Measurements from ENCODE around the gene TMPRSS6.
A peak's percentile ranks its signal among the peaks of the same experiment; 100 is the strongest.

Gene TMPRSS6

DNA sequence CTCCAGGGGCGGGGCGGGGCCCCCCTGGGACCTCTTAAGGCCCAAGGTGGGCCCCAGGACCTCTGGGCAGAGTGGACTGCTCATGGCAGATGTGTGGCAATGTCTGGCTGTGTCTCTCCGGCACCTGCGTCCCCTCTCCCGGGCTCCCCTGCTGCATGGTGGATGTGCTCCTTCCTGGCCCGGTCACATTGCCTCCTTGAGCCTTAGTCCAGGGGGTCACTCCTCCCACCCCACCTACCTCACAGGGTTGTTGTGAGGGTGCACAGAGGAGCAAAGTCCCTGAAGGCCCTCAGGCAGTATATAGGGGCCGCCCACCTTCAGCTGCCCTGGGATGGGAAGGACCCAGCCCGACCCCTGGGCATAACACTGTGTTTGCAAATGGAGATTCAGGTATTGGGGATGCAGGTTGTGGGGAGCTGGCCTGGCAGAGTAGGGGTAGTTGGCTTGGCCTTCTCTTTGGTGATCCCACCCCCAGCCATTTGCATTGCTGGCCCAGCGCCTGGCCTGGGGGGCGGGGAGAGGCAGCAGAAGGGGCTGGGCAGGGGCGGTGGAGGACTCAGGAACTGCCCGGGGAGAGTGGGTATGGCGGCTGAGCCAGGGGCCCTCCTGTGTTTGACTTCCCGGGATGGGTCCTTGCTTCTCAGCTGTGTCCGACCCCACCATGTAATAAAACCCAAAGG, 46.7 kb downstream of the TMPRSS6 start:
- Histone ChIP-seq H3K9ac (ENCODE audit: low read length) (no peak overlapping the region), H3K4me2 (ENCODE audit: low read length) (no peak overlapping the region), H3K4me3 (ENCODE audit: low read length) (no peak overlapping the region), H3K4me1 (ENCODE audit: control insufficient read depth, low read depth, low read length) (no peaks in the 10 kb centered on the region), H3K79me1 (ENCODE audit: low read length) (no peaks in the 10 kb centered on the region), H2BK120ac (ENCODE audit: low read depth, low read length) (no peak overlapping the region), H2BK5ac (ENCODE audit: low read length) (no peak overlapping the region), H3K27me3 (ENCODE audit: insufficient read depth, low read length, poor library complexity) (no peaks in the 10 kb centered on the region), H2AK5ac (ENCODE audit: low read length) (no peak overlapping the region), H2BK15ac (replicated peaks; ENCODE audit: low read depth) (no peak overlapping the region), H3K18ac (ENCODE audit: low read length) (no peak overlapping the region), H3K4ac (ENCODE audit: low read depth, low read length) (no peak overlapping the region), H3K79me2 (ENCODE audit: control insufficient read depth, insufficient read depth, low read length) (no peaks in the 10 kb centered on the region), H3K56ac (ENCODE audit: low read length) (peak overlapping the region; percentile 5), H4K5ac (ENCODE audit: low read length) (no peak overlapping the region), H3K36me3 (ENCODE audit: control insufficient read depth, insufficient read depth, low read length) (no peaks in the 10 kb centered on the region), H3K27ac (ENCODE audit: low read depth, low read length) (no peak overlapping the region), H4K8ac (ENCODE audit: low read depth, low read length) (no peak overlapping the region), H3K23ac (ENCODE audit: low read length) (no peak overlapping the region)
- no CpG with 5 or more reads among the region's 15 CpGs for WGBS (ENCODE audit: extremely low coverage, insufficient coverage, low lambda C conversion rate)
- DNase-seq: no peak

DNA sequence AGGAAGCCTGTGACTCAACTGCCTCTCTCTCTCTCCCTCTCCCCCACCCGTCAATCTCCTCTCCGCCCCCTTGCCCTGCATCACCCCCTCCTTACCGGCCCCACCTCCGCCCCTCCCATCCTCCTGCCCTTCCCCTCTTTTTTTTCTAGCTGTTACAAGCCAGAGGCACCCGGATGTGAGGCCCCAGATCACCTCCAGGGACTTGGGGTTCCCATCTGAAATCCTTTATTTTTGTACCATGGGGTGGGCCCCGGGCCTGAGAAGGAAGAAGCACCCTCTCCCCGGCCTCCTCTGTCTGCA, 47.2 kb downstream of the TMPRSS6 start:
- H2AK5ac ChIP-seq (ENCODE audit: low read length): no peak overlapping the region
- no peak overlapping the region for H3K27ac ChIP-seq (ENCODE audit: low read depth, low read length)
- H3K36me3 ChIP-seq (ENCODE audit: control insufficient read depth, insufficient read depth, low read length): no peaks in the 10 kb centered on the region
- no peak overlapping the region for H3K4me3 ChIP-seq (ENCODE audit: low read length)
- H4K8ac ChIP-seq (ENCODE audit: low read depth, low read length): no peak overlapping the region
- no peak overlapping the region for H3K18ac ChIP-seq (ENCODE audit: low read length)
- no peak overlapping the region for H4K5ac ChIP-seq (ENCODE audit: low read length)
- H2BK120ac ChIP-seq (ENCODE audit: low read depth, low read length): no peak overlapping the region
- no peak overlapping the region for H3K9ac ChIP-seq (ENCODE audit: low read length)
- no peaks in the 10 kb centered on the region for H3K27me3 ChIP-seq (ENCODE audit: insufficient read depth, low read length, poor library complexity)
- no peak overlapping the region for H3K56ac ChIP-seq (ENCODE audit: low read length)
- H3K4ac ChIP-seq (ENCODE audit: low read depth, low read length): no peak overlapping the region
- no peak overlapping the region for H3K23ac ChIP-seq (ENCODE audit: low read length)
- H3K4me2 ChIP-seq (ENCODE audit: low read length): no peak overlapping the region
- H3K4me1 ChIP-seq (ENCODE audit: control insufficient read depth, low read depth, low read length): no peaks in the 10 kb centered on the region
- H2BK5ac ChIP-seq (ENCODE audit: low read length): no peak overlapping the region
- whole genome bisulfite sequencing (ENCODE audit: extremely low coverage, insufficient coverage, low lambda C conversion rate): no CpG with 5 or more reads among the region's 7 CpGs
- H3K79me2 ChIP-seq (ENCODE audit: control insufficient read depth, insufficient read depth, low read length): no peaks in the 10 kb centered on the region
- no peak overlapping the region for H2BK15ac ChIP-seq (replicated peaks; ENCODE audit: low read depth)
- H3K79me1 ChIP-seq (ENCODE audit: low read length): no peaks in the 10 kb centered on the region
- DNase-seq: no peak

DNA sequence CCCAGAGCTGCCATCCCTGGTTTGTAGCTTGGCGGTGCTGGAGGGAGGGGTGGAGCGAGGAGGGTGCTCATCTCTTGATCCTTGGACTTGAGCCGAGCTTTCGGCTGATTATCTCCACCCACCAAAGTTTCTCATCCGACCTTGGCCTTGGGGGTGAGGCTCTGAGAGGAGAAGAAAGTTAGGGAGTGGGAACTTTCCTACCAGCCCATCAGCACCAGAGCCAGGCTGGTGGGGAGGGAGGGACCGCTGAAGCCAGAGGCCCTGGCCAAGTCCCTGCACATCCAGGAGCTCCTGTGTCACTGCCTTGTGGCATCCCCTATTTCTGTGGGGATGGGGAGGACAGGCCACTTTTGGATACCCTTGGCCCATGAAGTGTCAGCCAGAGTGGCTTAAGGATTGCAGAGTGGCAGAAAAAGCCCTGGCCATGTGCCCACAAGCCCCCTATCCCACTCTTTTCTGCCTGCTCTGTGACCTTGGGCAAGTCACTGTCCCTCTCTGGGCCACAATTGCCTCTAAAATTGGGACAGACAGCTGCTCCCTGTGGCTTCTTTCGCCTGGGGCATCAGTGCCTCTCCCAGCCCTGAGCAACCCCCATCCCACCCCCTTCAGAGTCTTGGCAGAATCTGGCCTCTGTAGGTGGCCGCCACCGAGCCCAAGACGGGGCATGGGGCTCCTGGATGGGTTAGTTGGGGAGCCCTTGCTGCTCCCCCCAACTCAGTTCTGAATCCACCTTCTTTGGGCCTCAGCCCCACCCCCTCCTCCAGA, 47.7 kb downstream of the TMPRSS6 start:
- Histone ChIP-seq H3K18ac (ENCODE audit: low read length) (no peak overlapping the region), H2BK120ac (ENCODE audit: low read depth, low read length) (no peak overlapping the region), H3K9ac (ENCODE audit: low read length) (no peak overlapping the region), H3K27me3 (ENCODE audit: insufficient read depth, low read length, poor library complexity) (no peaks in the 10 kb centered on the region), H3K27ac (ENCODE audit: low read depth, low read length) (no peak overlapping the region), H4K5ac (ENCODE audit: low read length) (no peak overlapping the region), H3K56ac (ENCODE audit: low read length) (no peak overlapping the region), H3K4me3 (ENCODE audit: low read length) (no peak overlapping the region), H3K36me3 (ENCODE audit: control insufficient read depth, insufficient read depth, low read length) (no peaks in the 10 kb centered on the region), H3K79me1 (ENCODE audit: low read length) (no peaks in the 10 kb centered on the region), H2BK15ac (replicated peaks; ENCODE audit: low read depth) (no peak overlapping the region), H4K8ac (ENCODE audit: low read depth, low read length) (no peak overlapping the region), H2AK5ac (ENCODE audit: low read length) (no peak overlapping the region), H3K4ac (ENCODE audit: low read depth, low read length) (no peak overlapping the region), H3K4me2 (ENCODE audit: low read length) (no peak overlapping the region), H2BK5ac (ENCODE audit: low read length) (no peak overlapping the region), H3K23ac (ENCODE audit: low read length) (no peak overlapping the region), H3K79me2 (ENCODE audit: control insufficient read depth, insufficient read depth, low read length) (no peaks in the 10 kb centered on the region), H3K4me1 (ENCODE audit: control insufficient read depth, low read depth, low read length) (no peaks in the 10 kb centered on the region)
- DNase-seq: no peak
- no CpG with 5 or more reads among the region's 10 CpGs for WGBS (ENCODE audit: extremely low coverage, insufficient coverage, low lambda C conversion rate)

DNA sequence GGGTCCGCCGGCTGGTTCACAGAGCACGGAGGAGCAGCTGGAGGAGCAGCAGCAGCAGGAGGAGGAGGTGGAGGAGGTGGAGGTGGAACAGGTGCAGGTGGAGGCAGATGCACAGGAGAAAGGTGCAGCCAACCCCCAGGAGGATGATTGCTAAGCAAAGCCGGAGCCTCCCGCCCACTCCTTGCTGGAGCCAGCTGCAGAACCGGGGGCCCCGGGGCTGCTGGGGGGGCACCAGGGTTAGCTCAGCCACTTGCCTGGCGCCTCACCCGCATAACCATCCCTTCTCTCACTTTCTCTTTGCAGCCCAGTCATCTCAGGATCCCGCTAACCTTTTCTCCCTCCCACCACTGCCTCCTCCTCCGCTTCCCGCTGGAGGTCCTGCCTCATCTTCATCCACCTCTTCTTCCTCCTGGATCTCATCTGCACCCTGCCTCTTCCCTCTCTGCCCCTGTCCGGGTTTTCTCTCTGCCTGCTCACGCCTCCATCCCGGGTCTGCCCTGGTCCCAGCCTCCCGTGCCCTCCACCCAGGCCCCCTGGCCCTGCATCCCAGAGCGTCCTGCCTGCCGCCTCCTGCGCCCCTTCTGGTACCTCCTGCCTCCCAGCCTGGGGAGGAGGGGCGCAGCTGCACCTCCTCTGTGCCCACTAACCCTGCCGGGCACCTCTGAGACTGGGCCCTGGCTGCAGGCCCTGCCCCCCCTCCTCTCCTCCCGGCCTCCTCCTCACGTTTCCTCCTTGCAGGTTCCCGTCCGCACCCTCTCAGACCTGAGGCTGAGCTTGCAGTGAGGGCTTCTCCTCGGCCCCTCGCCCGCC, 48.5 kb downstream of the TMPRSS6 start:
- no peak overlapping the region for H2AK5ac ChIP-seq (ENCODE audit: low read length)
- H3K56ac ChIP-seq (ENCODE audit: low read length): no peak overlapping the region
- no peak for DNase-seq
- H2BK5ac ChIP-seq (ENCODE audit: low read length): no peak overlapping the region
- no peak overlapping the region for H2BK120ac ChIP-seq (ENCODE audit: low read depth, low read length)
- no peak overlapping the region for H3K18ac ChIP-seq (ENCODE audit: low read length)
- H3K79me1 ChIP-seq (ENCODE audit: low read length): no peaks in the 10 kb centered on the region
- no peaks in the 10 kb centered on the region for H3K79me2 ChIP-seq (ENCODE audit: control insufficient read depth, insufficient read depth, low read length)
- no peak overlapping the region for H3K4me2 ChIP-seq (ENCODE audit: low read length)
- H3K9ac ChIP-seq (ENCODE audit: low read length): no peak overlapping the region
- H3K4ac ChIP-seq (ENCODE audit: low read depth, low read length): no peak overlapping the region
- H3K27me3 ChIP-seq (ENCODE audit: insufficient read depth, low read length, poor library complexity): no peaks in the 10 kb centered on the region
- no peak overlapping the region for H3K23ac ChIP-seq (ENCODE audit: low read length)
- no peak overlapping the region for H3K27ac ChIP-seq (ENCODE audit: low read depth, low read length)
- no peak overlapping the region for H4K5ac ChIP-seq (ENCODE audit: low read length)
- H3K36me3 ChIP-seq (ENCODE audit: control insufficient read depth, insufficient read depth, low read length): no peaks in the 10 kb centered on the region
- no peaks in the 10 kb centered on the region for H3K4me1 ChIP-seq (ENCODE audit: control insufficient read depth, low read depth, low read length)
- no peak overlapping the region for H3K4me3 ChIP-seq (ENCODE audit: low read length)
- no CpG with 5 or more reads among the region's 28 CpGs for WGBS (ENCODE audit: extremely low coverage, insufficient coverage, low lambda C conversion rate)
- H2BK15ac ChIP-seq (replicated peaks; ENCODE audit: low read depth): no peak overlapping the region
- H4K8ac ChIP-seq (ENCODE audit: low read depth, low read length): no peak overlapping the region

DNA sequence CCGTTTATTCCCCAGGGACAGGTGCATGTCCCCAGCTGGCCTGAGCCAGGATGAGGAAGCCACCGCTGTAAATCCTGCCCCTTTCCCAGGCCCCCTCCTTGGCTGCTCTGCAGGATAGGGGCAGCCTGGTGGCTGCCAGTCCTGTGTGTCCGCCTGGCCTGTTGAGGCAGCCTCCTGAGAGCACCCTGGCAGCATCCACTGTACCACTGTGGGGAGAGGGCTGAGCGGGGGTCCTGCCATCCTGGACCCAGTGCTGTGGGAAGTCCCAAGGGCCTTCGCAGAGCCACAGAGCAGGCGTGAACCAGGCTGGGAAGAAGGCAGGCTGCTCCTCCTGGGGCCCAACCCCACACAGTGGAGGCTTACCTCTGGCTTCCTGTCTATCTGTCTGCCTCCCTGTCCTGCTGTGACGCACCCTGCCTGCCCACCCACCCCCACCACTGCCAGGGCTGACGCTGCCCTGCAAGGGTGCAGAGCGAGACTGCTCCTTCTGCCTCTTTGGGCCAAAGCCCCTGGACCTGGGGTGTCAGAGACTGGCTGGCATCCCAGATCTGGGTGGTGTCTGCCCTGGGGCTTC, 49.5 kb downstream of the TMPRSS6 start:
- H3K56ac ChIP-seq (ENCODE audit: low read length): no peak overlapping the region

More for the DNA sequence above, 49.5 kb downstream of the TMPRSS6 start:
- no peak for DNase-seq
- Histone ChIP-seq H3K27me3 (ENCODE audit: insufficient read depth, low read length, poor library complexity) (no peaks in the 10 kb centered on the region), H3K4me1 (ENCODE audit: control insufficient read depth, low read depth, low read length) (no peaks in the 10 kb centered on the region), H4K5ac (ENCODE audit: low read length) (no peak overlapping the region), H2BK5ac (ENCODE audit: low read length) (no peak overlapping the region), H2BK120ac (ENCODE audit: low read depth, low read length) (no peak overlapping the region), H3K4ac (ENCODE audit: low read depth, low read length) (no peak overlapping the region), H3K18ac (ENCODE audit: low read length) (no peak overlapping the region), H3K27ac (ENCODE audit: low read depth, low read length) (no peak overlapping the region), H3K4me2 (ENCODE audit: low read length) (no peak overlapping the region), H3K4me3 (ENCODE audit: low read length) (no peak overlapping the region), H2AK5ac (ENCODE audit: low read length) (no peak overlapping the region), H3K79me2 (ENCODE audit: control insufficient read depth, insufficient read depth, low read length) (no peaks in the 10 kb centered on the region), H4K8ac (ENCODE audit: low read depth, low read length) (no peak overlapping the region), H2BK15ac (replicated peaks; ENCODE audit: low read depth) (no peak overlapping the region), H3K79me1 (ENCODE audit: low read length) (no peaks in the 10 kb centered on the region), H3K36me3 (ENCODE audit: control insufficient read depth, insufficient read depth, low read length) (no peaks in the 10 kb centered on the region), H3K9ac (ENCODE audit: low read length) (no peak overlapping the region), H3K23ac (ENCODE audit: low read length) (no peak overlapping the region)
- no CpG with 5 or more reads among the region's 9 CpGs for WGBS (ENCODE audit: extremely low coverage, insufficient coverage, low lambda C conversion rate)
